ENCODE data around the gene ILDR1.

The ILDR1 gene

GRCh38 chr3:121980450-121980796, 41.6 kb downstream of the ILDR1 start:
- TF ChIP-seq POU6F1 (CRISPR knock-in tag; IDR thresholded peaks at IDR 0.05; ENCODE audit: borderline replicate concordance, low read depth) (no peak), ZC3H10 (CRISPR knock-in tag; IDR thresholded peaks at IDR 0.05) (no peak), GLIS3 (CRISPR knock-in tag; IDR thresholded peaks at IDR 0.05) (no peak), PATZ1 (CRISPR knock-in tag; IDR thresholded peaks at IDR 0.05; ENCODE audit: borderline replicate concordance) (no peak), ZFP3 (CRISPR knock-in tag; IDR thresholded peaks at IDR 0.05) (no peak), CSDC2 (CRISPR knock-in tag; IDR thresholded peaks at IDR 0.05) (no peak), ZFP30 (CRISPR knock-in tag; IDR thresholded peaks at IDR 0.05) (no peak), ZNF70 (CRISPR knock-in tag; IDR thresholded peaks at IDR 0.05) (no peak), ZNF8 (CRISPR knock-in tag; IDR thresholded peaks at IDR 0.05) (no peak), ARNTL (CRISPR knock-in tag; IDR thresholded peaks at IDR 0.05; ENCODE audit: borderline replicate concordance, low read depth) (no peak), OSR1 (CRISPR knock-in tag; IDR thresholded peaks at IDR 0.05) (no peak), TOX (CRISPR knock-in tag; IDR thresholded peaks at IDR 0.05; ENCODE audit: borderline replicate concordance) (no peak), BACH2 (CRISPR knock-in tag; IDR thresholded peaks at IDR 0.05; ENCODE audit: borderline replicate concordance) (no peak), SNAI2 (CRISPR knock-in tag; IDR thresholded peaks at IDR 0.05) (no peak), TCF4 (CRISPR knock-in tag; IDR thresholded peaks at IDR 0.05; ENCODE audit: borderline replicate concordance) (no peak), PPARA (CRISPR knock-in tag; IDR thresholded peaks at IDR 0.05; ENCODE audit: borderline replicate concordance) (no peak), RARB (CRISPR knock-in tag; IDR thresholded peaks at IDR 0.05) (no peak), ESRRG (CRISPR knock-in tag; IDR thresholded peaks at IDR 0.05) (no peak)
- TF ChIP-seq, protein P1, sequence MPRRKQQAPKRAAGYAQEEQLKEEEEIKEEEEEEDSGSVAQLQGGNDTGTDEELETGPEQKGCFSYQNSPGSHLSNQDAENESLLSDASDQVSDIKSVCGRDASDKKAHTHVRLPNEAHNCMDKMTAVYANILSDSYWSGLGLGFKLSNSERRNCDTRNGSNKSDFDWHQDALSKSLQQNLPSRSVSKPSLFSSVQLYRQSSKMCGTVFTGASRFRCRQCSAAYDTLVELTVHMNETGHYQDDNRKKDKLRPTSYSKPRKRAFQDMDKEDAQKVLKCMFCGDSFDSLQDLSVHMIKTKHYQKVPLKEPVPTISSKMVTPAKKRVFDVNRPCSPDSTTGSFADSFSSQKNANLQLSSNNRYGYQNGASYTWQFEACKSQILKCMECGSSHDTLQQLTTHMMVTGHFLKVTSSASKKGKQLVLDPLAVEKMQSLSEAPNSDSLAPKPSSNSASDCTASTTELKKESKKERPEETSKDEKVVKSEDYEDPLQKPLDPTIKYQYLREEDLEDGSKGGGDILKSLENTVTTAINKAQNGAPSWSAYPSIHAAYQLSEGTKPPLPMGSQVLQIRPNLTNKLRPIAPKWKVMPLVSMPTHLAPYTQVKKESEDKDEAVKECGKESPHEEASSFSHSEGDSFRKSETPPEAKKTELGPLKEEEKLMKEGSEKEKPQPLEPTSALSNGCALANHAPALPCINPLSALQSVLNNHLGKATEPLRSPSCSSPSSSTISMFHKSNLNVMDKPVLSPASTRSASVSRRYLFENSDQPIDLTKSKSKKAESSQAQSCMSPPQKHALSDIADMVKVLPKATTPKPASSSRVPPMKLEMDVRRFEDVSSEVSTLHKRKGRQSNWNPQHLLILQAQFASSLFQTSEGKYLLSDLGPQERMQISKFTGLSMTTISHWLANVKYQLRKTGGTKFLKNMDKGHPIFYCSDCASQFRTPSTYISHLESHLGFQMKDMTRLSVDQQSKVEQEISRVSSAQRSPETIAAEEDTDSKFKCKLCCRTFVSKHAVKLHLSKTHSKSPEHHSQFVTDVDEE (CRISPR knock-in tag; IDR thresholded peaks at IDR 0.05) = no peak
- TF ChIP-seq, protein P2, sequence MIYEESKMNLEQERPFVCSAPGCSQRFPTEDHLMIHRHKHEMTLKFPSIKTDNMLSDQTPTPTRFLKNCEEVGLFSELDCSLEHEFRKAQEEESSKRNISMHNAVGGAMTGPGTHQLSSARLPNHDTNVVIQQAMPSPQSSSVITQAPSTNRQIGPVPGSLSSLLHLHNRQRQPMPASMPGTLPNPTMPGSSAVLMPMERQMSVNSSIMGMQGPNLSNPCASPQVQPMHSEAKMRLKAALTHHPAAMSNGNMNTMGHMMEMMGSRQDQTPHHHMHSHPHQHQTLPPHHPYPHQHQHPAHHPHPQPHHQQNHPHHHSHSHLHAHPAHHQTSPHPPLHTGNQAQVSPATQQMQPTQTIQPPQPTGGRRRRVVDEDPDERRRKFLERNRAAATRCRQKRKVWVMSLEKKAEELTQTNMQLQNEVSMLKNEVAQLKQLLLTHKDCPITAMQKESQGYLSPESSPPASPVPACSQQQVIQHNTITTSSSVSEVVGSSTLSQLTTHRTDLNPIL (CRISPR knock-in tag; IDR thresholded peaks at IDR 0.05; ENCODE audit: low read depth) = no peak
- ATAC-seq = no peak

DNA sequence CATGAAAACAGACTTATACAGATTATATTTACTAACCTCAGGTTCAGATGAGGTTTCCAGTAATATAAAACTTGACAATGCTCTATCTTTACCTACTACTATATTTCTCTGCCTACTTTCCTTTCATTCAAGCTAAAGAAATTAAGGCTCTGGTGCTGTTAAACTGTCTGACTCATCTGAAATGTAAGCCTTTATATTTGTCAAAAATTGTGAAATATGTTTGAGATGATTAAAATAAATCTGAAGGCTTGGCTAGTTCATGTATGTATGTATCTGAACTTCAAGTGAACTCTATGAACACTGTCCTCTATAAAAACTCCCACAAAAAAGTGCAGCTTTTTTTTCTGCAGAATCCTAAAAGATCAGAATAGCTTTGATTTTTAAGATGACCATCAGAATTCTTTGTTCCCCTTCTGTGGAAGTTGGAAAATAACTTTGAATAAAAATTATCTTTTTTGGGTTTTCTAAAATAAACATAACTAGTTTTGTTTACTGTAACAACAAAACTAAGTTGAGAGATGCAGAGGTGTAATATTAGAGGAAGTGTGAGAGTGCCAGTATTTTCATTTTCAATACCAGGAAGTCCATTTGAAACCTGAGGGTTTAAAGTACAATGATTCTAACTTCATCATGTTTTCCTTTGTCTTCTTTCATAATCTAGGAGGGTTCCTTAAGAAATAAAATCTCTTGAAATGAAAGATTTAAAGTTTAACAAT, 42.2 kb downstream of the ILDR1 start:
- ATAC-seq = no peak
- no peak for TF ChIP-seq ZNF565 (CRISPR knock-in tag; conservative IDR thresholded peaks at IDR 0.05; ENCODE audit: low read depth)
- TF ChIP-seq, protein P1 (CRISPR knock-in tag; IDR thresholded peaks at IDR 0.05) = no peak
- no peak for TF ChIP-seq ISL1 (CRISPR knock-in tag; IDR thresholded peaks at IDR 0.05)
- TF ChIP-seq, protein P3, sequence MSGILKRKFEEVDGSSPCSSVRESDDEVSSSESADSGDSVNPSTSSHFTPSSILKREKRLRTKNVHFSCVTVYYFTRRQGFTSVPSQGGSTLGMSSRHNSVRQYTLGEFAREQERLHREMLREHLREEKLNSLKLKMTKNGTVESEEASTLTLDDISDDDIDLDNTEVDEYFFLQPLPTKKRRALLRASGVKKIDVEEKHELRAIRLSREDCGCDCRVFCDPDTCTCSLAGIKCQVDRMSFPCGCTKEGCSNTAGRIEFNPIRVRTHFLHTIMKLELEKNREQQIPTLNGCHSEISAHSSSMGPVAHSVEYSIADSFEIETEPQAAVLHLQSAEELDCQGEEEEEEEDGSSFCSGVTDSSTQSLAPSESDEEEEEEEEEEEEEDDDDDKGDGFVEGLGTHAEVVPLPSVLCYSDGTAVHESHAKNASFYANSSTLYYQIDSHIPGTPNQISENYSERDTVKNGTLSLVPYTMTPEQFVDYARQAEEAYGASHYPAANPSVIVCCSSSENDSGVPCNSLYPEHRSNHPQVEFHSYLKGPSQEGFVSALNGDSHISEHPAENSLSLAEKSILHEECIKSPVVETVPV (CRISPR knock-in tag; IDR thresholded peaks at IDR 0.05) = no peak
- no peak for TF ChIP-seq CSDC2 (CRISPR knock-in tag; IDR thresholded peaks at IDR 0.05)
